Neural progenitor cell (in vitro differentiated cells): Measurements from ENCODE around the gene C6orf120. TPM values are rescaled to one million over a fixed set of nuclear protein-coding genes. Genes with fewer than 3 reads are reported as not detected.
A peak's percentile ranks its signal among the peaks of the same experiment; 100 is the strongest.

Experiments used
- DNase-seq: peaks from one replicate; pipeline ENCODE4 v3.0.0-alpha.2; 2016; ENCODE audit warnings: low spot score
- H2AFZ ChIP-seq: fragments of 200-600 bp; sonication (generic); replicated peaks from 2 replicates; pipeline ENCODE4 v1.6.1; 2016; ENCODE audit warnings: antibody characterized with exemption
- H3F3A ChIP-seq: fragments of 200-600 bp; sonication (generic); 2 replicates; pipeline ENCODE4 v1.6.1; 2016; ENCODE audit warnings: antibody characterized with exemption, low read depth
- H3K27ac ChIP-seq: fragments of 200-600 bp; sonication (generic); 2 replicates; pipeline ENCODE4 v1.5.1; 2016; ENCODE audit warnings: mild to moderate bottlenecking
- H3K27me3 ChIP-seq: fragments of 200-600 bp; sonication (generic); 2 replicates; pipeline ENCODE4 v1.6.1; 2016; ENCODE audit warnings: mild to moderate bottlenecking, moderate library complexity
- H3K36me3 ChIP-seq: fragments of 200-600 bp; sonication (generic); 2 replicates; pipeline ENCODE4 v1.5.1; 2016
- H3K4me1 ChIP-seq: fragments of 200-600 bp; sonication (generic); 2 replicates; pipeline ENCODE4 v1.6.1; 2016; ENCODE audit warnings: mixed run types
- H3K4me2 ChIP-seq: fragments of 200-600 bp; sonication (generic); 2 replicates; pipeline ENCODE4 v1.6.1; 2016
- H3K4me3 ChIP-seq: fragments of 200-600 bp; sonication (generic); 2 replicates; pipeline ENCODE4 v1.5.1; 2016
- H3K79me2 ChIP-seq: fragments of 200-600 bp; sonication (generic); 2 replicates; pipeline ENCODE4 v1.6.1; 2016; ENCODE audit warnings: low read depth
- H3K9ac ChIP-seq: fragments of 200-600 bp; sonication (generic); 2 replicates; pipeline ENCODE4 v1.6.1; 2016
- H3K9me3 ChIP-seq: fragments of 200-600 bp; sonication (generic); 2 replicates; pipeline ENCODE4 v1.5.1; 2016; ENCODE audit warnings: low read depth
- H4K20me1 ChIP-seq: fragments of 200-600 bp; sonication (generic); 2 replicates; pipeline ENCODE4 v1.6.1; 2016; ENCODE audit warnings: low read depth
- H3K27ac Mint-ChIP-seq: 3 replicates; pipeline ENCODE4 v1.8.0; 2021; ENCODE audit warnings: mixed read lengths
- H3K27me3 Mint-ChIP-seq: 2 replicates; pipeline ENCODE4 v1.8.0; 2022; ENCODE audit warnings: low read depth, mild to moderate bottlenecking, inconsistent platforms, moderate library complexity, mixed read lengths; ENCODE audit not compliant: insufficient read depth
- H3K36me3 Mint-ChIP-seq: 3 replicates; pipeline ENCODE4 v1.8.0; 2021; ENCODE audit warnings: mixed read lengths
- H3K4me1 Mint-ChIP-seq: 3 replicates; pipeline ENCODE4 v1.8.0; 2021; ENCODE audit warnings: mixed read lengths
- H3K4me3 Mint-ChIP-seq: 3 replicates; pipeline ENCODE4 v1.8.0; 2021; ENCODE audit warnings: mild to moderate bottlenecking, moderate library complexity, mixed read lengths
- H3K9me3 Mint-ChIP-seq: 3 replicates; pipeline ENCODE4 v1.8.0; 2020; ENCODE audit warnings: mixed read lengths
- EZH2 ChIP-seq: fragments of 200-600 bp; sonication (generic); IDR thresholded peaks from 2 replicates; pipeline ENCODE4 v1.6.1; 2017; ENCODE audit warnings: antibody characterized with exemption, mild to moderate bottlenecking, moderate library complexity
- EZH2phosphoT487 ChIP-seq: fragments of 200-600 bp; sonication (generic); IDR thresholded peaks from 2 replicates; pipeline ENCODE4 v1.6.1; 2017; ENCODE audit warnings: antibody characterized with exemption
- total RNA-seq: library from RNA; depleted of rRNA; stranded (reverse); fragments of >200 nt; gene quantifications from 2 replicates; pipeline ENCODE4 v1.2.3, GENCODE V29; 2015; ENCODE audit warnings: low replicate concordance
- TF ChIP-seq, protein P1 (sequence below): fragments of 200-600 bp; sonication (generic); IDR thresholded peaks from 2 replicates; pipeline ENCODE4 v1.5.1; 2017; ENCODE audit warnings: antibody characterized with exemption, mild to moderate bottlenecking

Gene C6orf120
- total RNA-seq: 38.8 and 42.4 TPM in 2 replicates

DNA sequence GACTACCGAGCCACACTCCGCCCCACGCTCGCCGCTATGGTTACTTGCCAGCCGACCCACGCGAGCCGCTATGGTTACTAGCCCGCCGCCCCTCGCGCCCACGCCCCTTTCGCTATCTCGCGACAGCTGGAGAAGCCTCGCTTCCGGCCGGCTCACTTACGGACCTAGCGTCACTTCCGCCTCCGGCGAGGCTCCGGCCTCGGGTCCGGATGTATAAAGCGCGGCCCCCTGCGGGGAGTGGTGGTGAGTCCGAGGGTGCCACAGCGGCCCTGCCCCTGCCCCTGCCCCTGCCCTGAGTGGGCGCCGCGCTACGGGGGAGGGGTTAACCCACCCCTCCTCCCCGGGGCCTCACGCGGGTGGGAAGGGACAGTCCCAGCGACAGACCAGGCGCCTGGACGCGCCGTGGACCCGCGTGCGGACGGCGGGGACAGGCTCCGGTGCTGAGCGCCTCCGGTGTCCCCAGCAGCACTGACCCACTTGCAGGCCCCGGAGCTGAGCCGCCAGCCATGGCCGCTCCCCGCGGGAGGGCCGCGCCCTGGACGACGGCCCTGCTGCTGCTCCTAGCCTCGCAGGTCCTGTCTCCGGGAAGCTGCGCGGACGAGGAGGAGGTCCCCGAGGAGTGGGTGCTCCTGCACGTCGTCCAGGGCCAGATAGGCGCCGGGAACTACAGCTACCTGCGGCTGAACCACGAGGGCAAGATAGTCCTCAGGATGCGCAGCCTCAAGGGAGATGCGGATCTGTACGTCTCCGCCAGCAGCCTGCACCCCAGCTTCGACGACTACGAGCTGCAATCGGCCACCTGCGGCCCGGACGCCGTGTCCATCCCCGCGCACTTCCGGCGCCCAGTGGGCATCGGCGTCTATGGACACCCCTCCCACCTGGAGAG is at the start of gene C6orf120, which contains the start of gene WDR27:
Gene C6orf120, plus strand, starts transcription at position 173 of the 886 bp plus-strand sequence. Its CDS starts 334 bp downstream, at position 507.
Gene WDR27, minus strand, starts transcription at position 76 of the 886 bp plus-strand sequence. CDS start 13,024 bp downstream, outside the sequence.
- H3K4me3 ChIP-seq: peak within 1 kb of the TSS; percentile 85
- no peaks in the 10 kb centered on the region for H3F3A ChIP-seq
- peak within 1 kb of the TSS; percentile 94 for H3K27ac Mint-ChIP-seq
- peak within 1 kb of the TSS; percentile 94 for H3K4me3 Mint-ChIP-seq
- H2AFZ ChIP-seq: peak within 1 kb of the TSS; percentile 82
- H3K9me3 Mint-ChIP-seq: peaks cover 3% of the 10 kb centered on the region
- no peaks in the 10 kb centered on the region for H3K27me3 ChIP-seq
- H3K9me3 ChIP-seq: no peaks in the 10 kb centered on the region
- H4K20me1 ChIP-seq: peaks cover 31% of the 10 kb centered on the region
- H3K79me2 ChIP-seq: peaks cover 83% of the 10 kb centered on the region
- H3K4me2 ChIP-seq: peak within 1 kb of the TSS; percentile 92
- H3K4me1 Mint-ChIP-seq: peaks cover 31% of the 10 kb centered on the region
- H3K9ac ChIP-seq: peak within 1 kb of the TSS; percentile 89
- peak within 1 kb of the TSS; percentile 72 for H3K27ac ChIP-seq
- peaks cover 18% of the 10 kb centered on the region for H3K36me3 Mint-ChIP-seq
- H3K36me3 ChIP-seq: no peaks in the 10 kb centered on the region
- H3K27me3 Mint-ChIP-seq: peaks cover 2% of the 10 kb centered on the region
- peaks cover 27% of the 10 kb centered on the region for H3K4me1 ChIP-seq
- peak; percentile 98 for DNase-seq
- TF ChIP-seq, protein P1, sequence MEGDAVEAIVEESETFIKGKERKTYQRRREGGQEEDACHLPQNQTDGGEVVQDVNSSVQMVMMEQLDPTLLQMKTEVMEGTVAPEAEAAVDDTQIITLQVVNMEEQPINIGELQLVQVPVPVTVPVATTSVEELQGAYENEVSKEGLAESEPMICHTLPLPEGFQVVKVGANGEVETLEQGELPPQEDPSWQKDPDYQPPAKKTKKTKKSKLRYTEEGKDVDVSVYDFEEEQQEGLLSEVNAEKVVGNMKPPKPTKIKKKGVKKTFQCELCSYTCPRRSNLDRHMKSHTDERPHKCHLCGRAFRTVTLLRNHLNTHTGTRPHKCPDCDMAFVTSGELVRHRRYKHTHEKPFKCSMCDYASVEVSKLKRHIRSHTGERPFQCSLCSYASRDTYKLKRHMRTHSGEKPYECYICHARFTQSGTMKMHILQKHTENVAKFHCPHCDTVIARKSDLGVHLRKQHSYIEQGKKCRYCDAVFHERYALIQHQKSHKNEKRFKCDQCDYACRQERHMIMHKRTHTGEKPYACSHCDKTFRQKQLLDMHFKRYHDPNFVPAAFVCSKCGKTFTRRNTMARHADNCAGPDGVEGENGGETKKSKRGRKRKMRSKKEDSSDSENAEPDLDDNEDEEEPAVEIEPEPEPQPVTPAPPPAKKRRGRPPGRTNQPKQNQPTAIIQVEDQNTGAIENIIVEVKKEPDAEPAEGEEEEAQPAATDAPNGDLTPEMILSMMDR: no peak

GRCh38 chr6:169652896-169653295 is 49.0 kb upstream of the C6orf120 start:
- H3K36me3 ChIP-seq: no peaks in the 10 kb centered on the region
- Mint-ChIP-seq H3K36me3 (peaks cover 24% of the 10 kb centered on the region), H3K27me3 (peaks cover 5% of the 10 kb centered on the region)

DNA sequence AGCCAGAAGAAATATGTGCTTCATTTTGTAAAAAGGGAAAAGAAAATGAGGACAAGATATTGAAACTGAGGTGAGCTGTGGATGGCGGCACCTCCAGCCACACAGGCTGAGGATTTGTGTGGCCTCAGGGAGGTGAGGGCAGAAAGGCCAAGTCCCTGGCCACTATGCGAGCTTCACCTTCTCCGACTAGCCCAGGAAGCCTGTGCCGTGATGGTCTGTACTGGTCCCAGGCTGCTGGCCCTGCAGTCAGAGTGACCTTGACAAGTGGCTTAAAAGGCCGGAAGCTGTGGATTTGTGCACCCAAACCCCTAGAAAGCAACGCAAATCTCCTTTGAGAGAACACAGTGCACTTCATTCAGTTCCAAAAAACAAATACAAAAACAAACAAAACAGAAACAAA is 48.2 kb upstream of the C6orf120 start:
- peaks cover 19% of the 10 kb centered on the region for H3K4me1 Mint-ChIP-seq
- H3K4me1 ChIP-seq: no peaks in the 10 kb centered on the region
- DNase-seq: no peak
- H3K36me3 ChIP-seq: no peaks in the 10 kb centered on the region
- no peak overlapping the region for H3K4me3 Mint-ChIP-seq
- H3K79me2 ChIP-seq: no peaks in the 10 kb centered on the region
- H3F3A ChIP-seq: no peaks in the 10 kb centered on the region
- H3K9me3 Mint-ChIP-seq: no peaks in the 10 kb centered on the region
- no peaks in the 10 kb centered on the region for H3K27me3 ChIP-seq
- no peak overlapping the region for H3K4me2 ChIP-seq
- peaks cover 28% of the 10 kb centered on the region for H3K36me3 Mint-ChIP-seq
- H4K20me1 ChIP-seq: no peaks in the 10 kb centered on the region
- H3K4me3 ChIP-seq: no peak overlapping the region
- no peak overlapping the region for H2AFZ ChIP-seq
- no peaks in the 10 kb centered on the region for H3K9me3 ChIP-seq
- peaks cover 5% of the 10 kb centered on the region for H3K27me3 Mint-ChIP-seq
- TF ChIP-seq, protein P1: no peak
- no peak for TF ChIP-seq EZH2phosphoT487
- no peak for TF ChIP-seq EZH2
- no peak overlapping the region for H3K27ac Mint-ChIP-seq
- H3K27ac ChIP-seq: no peak overlapping the region
- no peak overlapping the region for H3K9ac ChIP-seq

More at GRCh38 chr6:169652896-169653295, 49.0 kb upstream of the C6orf120 start:
- no peaks in the 10 kb centered on the region for H3K27me3 ChIP-seq
- no peak overlapping the region for H3K4me3 ChIP-seq
- no peak overlapping the region for H3K27ac Mint-ChIP-seq
- TF ChIP-seq EZH2phosphoT487: no peak
- no peak for TF ChIP-seq EZH2
- TF ChIP-seq, protein P1: no peak
- H3K4me1 ChIP-seq: no peaks in the 10 kb centered on the region
- no peak overlapping the region for H3K4me3 Mint-ChIP-seq
- H2AFZ ChIP-seq: no peak overlapping the region
- no peak overlapping the region for H3K9ac ChIP-seq
- H3K4me2 ChIP-seq: no peak overlapping the region
- H3K9me3 ChIP-seq: no peaks in the 10 kb centered on the region
- no peaks in the 10 kb centered on the region for H3K79me2 ChIP-seq
- peaks cover 19% of the 10 kb centered on the region for H3K4me1 Mint-ChIP-seq
- no peaks in the 10 kb centered on the region for H3K9me3 Mint-ChIP-seq
- no peak overlapping the region for H3K27ac ChIP-seq
- H3F3A ChIP-seq: no peaks in the 10 kb centered on the region
- DNase-seq: no peak
- no peaks in the 10 kb centered on the region for H4K20me1 ChIP-seq
